ENCODE data around the gene LRRC3C.

DNA sequence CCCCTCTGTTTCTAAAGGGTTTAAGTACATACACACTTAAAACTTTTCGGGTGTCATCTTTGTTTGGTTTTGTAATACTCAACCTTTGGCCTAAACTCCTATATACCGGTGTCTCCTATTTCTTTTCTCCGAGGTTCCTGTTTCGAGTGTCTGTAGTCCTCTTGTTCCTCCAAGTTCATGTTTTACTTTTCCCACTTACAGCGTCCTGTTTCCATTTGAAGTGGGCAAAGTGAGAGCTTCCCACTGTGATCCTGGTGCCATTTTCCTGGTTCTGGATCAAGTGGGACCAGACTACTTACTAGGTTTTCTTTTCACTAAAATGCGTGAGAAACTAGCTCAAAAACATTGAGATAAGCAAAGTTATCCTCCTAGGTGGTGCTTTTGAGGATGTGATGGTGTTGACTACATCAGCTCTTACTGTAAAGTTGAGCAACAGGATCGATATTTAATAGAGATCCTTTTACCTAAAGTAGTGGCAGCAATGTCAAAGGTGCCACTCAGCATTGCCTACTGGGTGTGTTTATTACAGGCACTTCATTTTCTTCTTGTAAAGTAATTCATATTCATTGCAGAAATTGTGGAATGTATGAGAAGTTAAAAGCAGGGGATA is 54.3 kb downstream of the LRRC3C start:
- TF ChIP-seq CTCF (IDR thresholded peaks at IDR 0.05) (no peak), POLR2AphosphoS5 (IDR thresholded peaks at IDR 0.05) (no peak)
